Measurements from ENCODE around the gene MEG3.

The MEG3 gene

GRCh38 chr14:100785338-100785615, 40.6 kb upstream of the MEG3 start:
- no peak overlapping the region for H3K27ac ChIP-seq
- TF ChIP-seq, protein P1, sequence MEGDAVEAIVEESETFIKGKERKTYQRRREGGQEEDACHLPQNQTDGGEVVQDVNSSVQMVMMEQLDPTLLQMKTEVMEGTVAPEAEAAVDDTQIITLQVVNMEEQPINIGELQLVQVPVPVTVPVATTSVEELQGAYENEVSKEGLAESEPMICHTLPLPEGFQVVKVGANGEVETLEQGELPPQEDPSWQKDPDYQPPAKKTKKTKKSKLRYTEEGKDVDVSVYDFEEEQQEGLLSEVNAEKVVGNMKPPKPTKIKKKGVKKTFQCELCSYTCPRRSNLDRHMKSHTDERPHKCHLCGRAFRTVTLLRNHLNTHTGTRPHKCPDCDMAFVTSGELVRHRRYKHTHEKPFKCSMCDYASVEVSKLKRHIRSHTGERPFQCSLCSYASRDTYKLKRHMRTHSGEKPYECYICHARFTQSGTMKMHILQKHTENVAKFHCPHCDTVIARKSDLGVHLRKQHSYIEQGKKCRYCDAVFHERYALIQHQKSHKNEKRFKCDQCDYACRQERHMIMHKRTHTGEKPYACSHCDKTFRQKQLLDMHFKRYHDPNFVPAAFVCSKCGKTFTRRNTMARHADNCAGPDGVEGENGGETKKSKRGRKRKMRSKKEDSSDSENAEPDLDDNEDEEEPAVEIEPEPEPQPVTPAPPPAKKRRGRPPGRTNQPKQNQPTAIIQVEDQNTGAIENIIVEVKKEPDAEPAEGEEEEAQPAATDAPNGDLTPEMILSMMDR (conservative IDR thresholded peaks at IDR 0.05): no peak

DNA sequence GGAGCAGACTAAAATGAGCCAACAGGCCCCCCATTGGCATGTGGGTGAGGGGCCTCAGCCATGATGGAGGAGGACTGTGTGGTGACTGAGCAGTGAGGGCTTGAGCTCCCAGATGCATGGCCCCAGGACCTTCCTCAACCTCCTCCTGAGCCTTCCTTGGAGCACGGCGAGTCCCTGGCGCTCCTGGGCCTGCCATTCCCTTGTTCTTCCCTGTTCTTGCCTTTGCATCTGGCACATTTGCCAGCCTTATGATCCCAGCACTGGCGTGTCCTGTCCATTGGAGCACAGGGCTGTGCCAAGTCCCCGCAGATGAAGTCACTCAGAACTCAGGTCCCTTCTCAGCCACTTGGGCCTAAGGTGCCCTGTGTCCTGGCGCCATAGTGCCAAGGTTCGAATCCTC, 40.3 kb upstream of the MEG3 start:
- no peak overlapping the region for H3K27ac ChIP-seq
- TF ChIP-seq, protein P1 (conservative IDR thresholded peaks at IDR 0.05): no peak

DNA sequence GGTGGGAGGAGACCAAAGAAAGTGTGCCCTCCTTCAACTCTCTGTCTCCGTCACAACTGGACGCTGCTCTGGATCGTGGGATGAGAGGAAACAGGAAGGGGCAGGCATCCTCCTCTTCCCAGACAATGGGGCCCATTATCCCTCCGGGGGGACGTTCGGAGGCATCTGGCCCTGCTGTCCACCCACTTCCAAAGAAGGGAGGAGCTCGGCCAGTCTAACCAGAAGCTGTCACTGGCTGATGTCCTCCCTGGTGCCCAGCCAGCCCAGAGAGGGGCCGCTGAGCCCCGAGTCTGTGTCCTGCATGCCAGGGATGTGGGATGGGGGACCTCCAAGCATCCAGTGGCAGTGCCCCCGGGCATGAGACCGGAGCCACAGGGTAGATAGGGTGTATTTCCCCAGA, 39.8 kb upstream of the MEG3 start:
- TF ChIP-seq, protein P1 (conservative IDR thresholded peaks at IDR 0.05): no peak
- no peak overlapping the region for H3K27ac ChIP-seq

DNA sequence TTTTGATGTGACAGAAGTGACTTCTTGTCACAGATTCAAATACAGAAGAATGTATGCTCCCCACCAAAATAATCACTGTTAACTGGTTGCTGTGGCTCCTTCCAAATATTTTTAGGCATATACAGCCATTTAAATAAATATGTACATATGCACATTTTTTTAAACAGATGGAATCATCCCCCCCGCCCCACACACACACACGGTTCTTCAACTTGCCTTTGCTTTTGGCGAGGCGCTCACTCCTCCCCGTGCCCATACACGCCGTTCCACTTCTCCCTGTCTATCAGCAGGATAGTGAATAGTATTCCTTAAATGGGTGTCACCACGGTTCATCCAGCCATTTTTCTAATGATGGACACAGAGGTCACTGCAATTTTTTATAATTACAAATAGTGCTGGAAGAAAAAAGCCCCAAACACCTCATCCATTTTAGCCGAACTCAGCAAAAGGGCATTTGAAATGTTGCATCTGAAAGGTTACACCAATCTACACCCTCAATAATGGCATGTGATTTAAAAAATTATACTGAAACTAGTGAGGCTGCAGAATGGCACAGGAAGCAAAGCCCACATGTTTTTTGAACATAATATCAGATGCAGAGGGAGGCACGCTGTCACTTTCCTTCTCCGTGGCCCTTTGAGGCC, 39.2 kb upstream of the MEG3 start:
- H3K27ac ChIP-seq: no peak overlapping the region
- TF ChIP-seq, protein P1 (conservative IDR thresholded peaks at IDR 0.05): no peak

DNA sequence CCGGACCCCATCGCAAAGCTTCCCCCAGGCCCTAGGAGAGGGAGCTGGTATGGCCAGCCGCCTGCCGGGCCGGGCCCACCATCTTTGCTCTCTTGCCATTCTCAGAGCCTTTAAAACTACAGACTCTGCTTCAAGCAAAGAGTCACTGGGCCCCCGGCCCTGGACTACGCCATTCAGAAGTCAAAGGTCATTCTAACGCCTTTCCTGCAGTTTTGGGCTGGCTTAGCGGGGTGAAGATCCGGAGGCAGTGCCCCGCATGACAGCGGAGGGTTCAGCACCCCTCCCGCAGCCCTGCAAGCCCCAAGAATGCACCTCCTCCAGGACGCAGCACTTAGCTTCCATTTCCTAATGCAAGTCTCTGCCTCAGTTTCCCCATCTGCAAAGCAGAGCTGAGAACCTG, 38.3 kb upstream of the MEG3 start:
- H3K27ac ChIP-seq: no peak overlapping the region
- TF ChIP-seq, protein P1 (conservative IDR thresholded peaks at IDR 0.05): no peak

- no peak overlapping the region for H3K27ac ChIP-seq
- TF ChIP-seq, protein P1 (conservative IDR thresholded peaks at IDR 0.05): no peak
Observed at GRCh38 chr14:100788517-100788916, 37.4 kb upstream of the MEG3 start.

DNA sequence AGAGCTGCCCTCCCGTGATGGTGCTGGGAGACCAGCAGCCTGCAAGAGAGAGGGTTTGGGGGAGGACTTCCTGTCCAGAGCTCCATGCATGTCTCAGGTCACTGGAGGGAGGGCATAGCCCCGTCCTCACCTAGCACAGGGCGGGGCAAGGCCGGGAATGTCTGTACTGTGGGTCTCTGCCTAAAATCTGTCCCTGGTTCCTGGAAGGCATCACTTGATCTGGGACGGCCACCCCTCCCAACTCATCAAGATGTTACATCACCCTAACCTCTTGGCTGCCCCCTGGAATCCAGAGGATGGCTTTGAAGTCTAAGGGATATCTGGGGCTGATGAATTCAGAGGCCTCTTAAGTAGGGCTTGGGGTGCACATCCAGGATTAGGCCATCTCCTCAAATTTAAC, 37.0 kb upstream of the MEG3 start:
- TF ChIP-seq, protein P1 (conservative IDR thresholded peaks at IDR 0.05): no peak
- H3K27ac ChIP-seq: no peak overlapping the region
